Ovary (tissue), 9 donors: Measurements from ENCODE around the gene CCR5. TPM values are rescaled to one million over a fixed set of nuclear protein-coding genes. Genes with fewer than 3 reads are reported as not detected.

Source experiments
- DNase-seq, 5 donors: peaks; one replicate each; pipeline ENCODE4 v3.0.0-alpha.2; 2019 to 2020
- H3K27ac ChIP-seq, 2 donors: fragments of 200-600 bp; one replicate each; pipeline versions ENCODE4 v1.5.1 to v1.8.0; 2019 to 2022
- H3K27me3 ChIP-seq: fragments of 200-600 bp; one replicate; pipeline ENCODE4 v1.8.0; 2022
- H3K36me3 ChIP-seq: fragments of 200-600 bp; sonication (generic); one replicate; pipeline ENCODE4 v1.5.1; 2019
- H3K4me1 ChIP-seq: one replicate; pipeline ENCODE4 v1.8.1; 2013; ENCODE audit warnings: mild to moderate bottlenecking, moderate library complexity; ENCODE audit not compliant: insufficient read depth
- H3K4me3 ChIP-seq: fragments of 200-600 bp; sonication (generic); one replicate; pipeline ENCODE4 v1.5.1; 2017
- H3K9me3 ChIP-seq, 2 donors: fragments of 200-600 bp in 1 of 2; sonication (generic) in 1 of 2; one replicate each; pipeline versions ENCODE4 v1.5.1 to v1.8.1; 2013 to 2019; ENCODE audit warnings: mild to moderate bottlenecking in 1 of 2, moderate library complexity in 1 of 2
- CTCF ChIP-seq, 3 donors: fragments of 450-650 bp in 2 of 3; fragments of 200-600 bp in 1 of 3; IDR thresholded peaks; one replicate each; pipeline versions ENCODE4 v1.5.1 to v1.8.0; 2016 to 2022; ENCODE audit warnings: antibody characterized with exemption in 3 of 3, mild to moderate bottlenecking in 1 of 3
- EP300 ChIP-seq: sonication (generic); formaldehyde crosslinking; IDR thresholded peaks from one replicate; pipeline ENCODE4 v1.6.1; 2017; ENCODE audit warnings: antibody characterized with exemption
- POLR2A ChIP-seq: fragments of 450-650 bp; IDR thresholded peaks from one replicate; pipeline ENCODE4 v1.6.1; 2017; ENCODE audit warnings: antibody characterized with exemption, mild to moderate bottlenecking, moderate library complexity
- WGBS, 3 donors: extraction: QIAGEN DNeasy Blood & Tissue Kit in 1 of 3; methylation state at CpG; one replicate each; pipeline versions ENCODE4 v1.1.5 to v1.1.7; 2013 to 2017; 5-methylcytosine and 5-hydroxymethylcytosine counted together
- intact Hi-C, 4 donors: fragments of 100-400 bp; cut with DNase I; formaldehyde crosslinking; loops; one replicate each; pipeline versions ENCODE4 v1.11.0 to v1.15.1; 2022 to 2023
- polyA plus RNA-seq, 2 donors: library from polyadenylated mRNA; stranded (reverse); fragments of 200-250 nt in 1 of 2; fragments of 350-450 nt in 1 of 2; fragmentation: Illumina TruSeq in 1 of 2; extraction: RNeasy Lipid Tissue Mini Kit (QIAGEN cat#74804) in 1 of 2; gene quantifications; one replicate each; pipeline ENCODE4 v1.2.3, GENCODE V29; 2013 to 2014
- total RNA-seq, 7 donors: library from RNA; depleted of rRNA in 2 of 7; stranded (reverse); fragments of >200 nt in 2 of 7; fragmentation: NEBNext Ultra II Directional in 3 of 7; extraction: Animal tissue kit (Norgen Biotek cat#: 25700) in 3 of 7; gene quantifications; one replicate each; pipeline versions ENCODE4 v1.1.0 to v1.2.4, GENCODE V29; 2016 to 2023
- donor health status: DM: no; HTN: no; CAD: no; lungs with moderate emphysema.
- donor health status: DM: no; HTN: no; CAD: no.
- donor health status: Bipolar disorder and iron deficiency.
- donor health status: DM: yes; HTN: yes; CAD: no.
- donor health status: DM: no; HTN: no; CAD: no.
- donor health status: DM: yes; HTN: yes; CAD: no.

CCR5 gene
- total and polyA plus RNA-seq, 9 donors = 0.23 to 7.4 (median 0.92) TPM

- no peak for TF ChIP-seq POLR2A
- no peak for TF ChIP-seq EP300
- TF ChIP-seq CTCF (IDR thresholded peaks at IDR 0.05) = no peak
- no peaks in the 10 kb centered on the region for H3K4me1 ChIP-seq
- no peak overlapping the region for H3K27ac ChIP-seq
- WGBS, 3 donors = 65 to 78% (median 71%) methylated on average over 4 of the region's 4 CpGs
- H3K27me3 ChIP-seq = no peaks in the 10 kb centered on the region
- no peaks in the 10 kb centered on the region for H3K36me3 ChIP-seq
- no peaks in the 10 kb centered on the region for H3K9me3 ChIP-seq
- DNase-seq = no peak
- H3K4me3 ChIP-seq = no peak overlapping the region
- intact Hi-C loops = no loop called here
These were observed 17.7 kb upstream of the CCR5 start for GRCh38 chr3:46353090-46353489.

- WGBS, 3 donors = 62 to 74% (median 68%) methylated on average over 7 of the region's 7 CpGs
- no peaks in the 10 kb centered on the region for H3K4me1 ChIP-seq
- intact Hi-C loops = no loop called here
- no peak for DNase-seq
- no peak within 1 kb of the TSS for H3K4me3 ChIP-seq
- H3K27ac ChIP-seq = no peak within 1 kb of the TSS
- no peaks in the 10 kb centered on the region for H3K36me3 ChIP-seq
- H3K9me3 ChIP-seq = no peaks in the 10 kb centered on the region
- no peaks in the 10 kb centered on the region for H3K27me3 ChIP-seq
- TF ChIP-seq CTCF (IDR thresholded peaks at IDR 0.05) (no peak), EP300 (no peak), POLR2A (no peak)
These were observed 16.9 kb upstream of the CCR5 start, which contains the start of gene CCR2 for GRCh38 chr3:46353647-46354410. Gene CCR2, plus strand, starts transcription at chr3:46354111. Its CDS starts 3,417 bp downstream, at chr3:46357528.

GRCh38 chr3:46354478-46354877 lies 16.3 kb upstream of the CCR5 start:
- intact Hi-C loops = no loop called here
- no peaks in the 10 kb centered on the region for H3K4me1 ChIP-seq
- no peak overlapping the region for H3K27ac ChIP-seq
- WGBS, 3 donors = 31 to 44% (median 36%) methylated on average over 1 of the region's 1 CpG
- H3K36me3 ChIP-seq = no peaks in the 10 kb centered on the region
- no peak overlapping the region for H3K4me3 ChIP-seq
- H3K9me3 ChIP-seq = no peaks in the 10 kb centered on the region
- no peaks in the 10 kb centered on the region for H3K27me3 ChIP-seq
- TF ChIP-seq EP300 = no peak
- no peak for TF ChIP-seq POLR2A
- TF ChIP-seq CTCF (IDR thresholded peaks at IDR 0.05) = no peak
- no peak for DNase-seq

GRCh38 chr3:46354984-46355383 lies 15.8 kb upstream of the CCR5 start:
- intact Hi-C loops = no loop called here

More at GRCh38 chr3:46354984-46355383, 15.8 kb upstream of the CCR5 start:
- DNase-seq = no peak
- Histone ChIP-seq H3K4me1 (no peaks in the 10 kb centered on the region), H3K27ac (no peak overlapping the region), H3K4me3 (no peak overlapping the region), H3K27me3 (no peaks in the 10 kb centered on the region), H3K36me3 (no peaks in the 10 kb centered on the region), H3K9me3 (no peaks in the 10 kb centered on the region)
- TF ChIP-seq CTCF (IDR thresholded peaks at IDR 0.05) (no peak), POLR2A (no peak), EP300 (no peak)
